ENCODE data around the gene CHMP4A.
"Not testable (repeated sequence)": the region's sequence is repeated elsewhere in the genome, so short reads cannot be mapped to it uniquely, and the experiment has no call there.

The CHMP4A gene

GRCh38 chr14:24222987-24223386 lies 9.7 kb upstream of the CHMP4A start:
- DNase-seq = not testable (repeated sequence)

GRCh38 chr14:24219521-24219920 lies 6.2 kb upstream of the CHMP4A start:
- DNase-seq = no peak

GRCh38 chr14:24219080-24219479 lies 5.8 kb upstream of the CHMP4A start:
- no peak for DNase-seq

GRCh38 chr14:24216876-24217275 lies 3.6 kb upstream of the CHMP4A start:
- DNase-seq = not testable (repeated sequence)

- DNase-seq = no peak
Measured at GRCh38 chr14:24216345-24216699, 3.0 kb upstream of the CHMP4A start.

- peak; percentile 91 for DNase-seq
Measured at GRCh38 chr14:24215495-24216344, 2.4 kb upstream of the CHMP4A start, which contains the start of gene MDP1. Gene MDP1, minus strand, starts transcription at chr14:24216066. Its CDS starts 111 bp downstream, at chr14:24215955.

- DNase-seq = no peak
Measured at GRCh38 chr14:24213866-24214662, 776 bp upstream of the CHMP4A start.

- DNase-seq = no peak
Measured at GRCh38 chr14:24211311-24211710, 2.0 kb downstream of the CHMP4A start.

- DNase-seq = no peak
Measured at GRCh38 chr14:24207625-24208024, 5.7 kb downstream of the CHMP4A start.

GRCh38 chr14:24207104-24207551 lies 6.2 kb downstream of the CHMP4A start:
- peak in 1 of 2 donors; percentile 18 for DNase-seq

- DNase-seq = no peak
Measured at GRCh38 chr14:24206260-24207103, 6.8 kb downstream of the CHMP4A start.

GRCh38 chr14:24204163-24205146 lies 8.8 kb downstream of the CHMP4A start:
- no peak for DNase-seq

- not testable (repeated sequence) for DNase-seq
Measured at GRCh38 chr14:24203249-24203886, 9.9 kb downstream of the CHMP4A start.

- DNase-seq = not testable (repeated sequence)
Measured at GRCh38 chr14:24202538-24202937, 10.8 kb downstream of the CHMP4A start.

GRCh38 chr14:24198814-24199524 lies 14.3 kb downstream of the CHMP4A start:
- DNase-seq = no peak

- DNase-seq = no peak
Measured at GRCh38 chr14:24197056-24197450, 16.2 kb downstream of the CHMP4A start.

- no peak for DNase-seq
Measured at GRCh38 chr14:24196071-24197055, 16.9 kb downstream of the CHMP4A start.

- peak; percentile 90 to 93 for DNase-seq
Measured at GRCh38 chr14:24195186-24196070, 17.9 kb downstream of the CHMP4A start, which contains the start of gene TM9SF1. Gene TM9SF1, minus strand, starts transcription at chr14:24195441. Its CDS starts 422 bp downstream, at chr14:24195019.

All from CD4-positive, alpha-beta T cell treated with Interleukin-1 beta for 1 hour (primary cell).